Measurements from ENCODE around the gene SP2. TPM values are rescaled to one million over a fixed set of nuclear protein-coding genes. Genes with fewer than 3 reads are reported as not detected.

Gene SP2
- total and polyA plus RNA-seq, 2 of the 13 experiments (the other 11 are each of a cell fraction or from before 2014, with no cell fraction given), result 1.4 to 4.8 TPM

DNA sequence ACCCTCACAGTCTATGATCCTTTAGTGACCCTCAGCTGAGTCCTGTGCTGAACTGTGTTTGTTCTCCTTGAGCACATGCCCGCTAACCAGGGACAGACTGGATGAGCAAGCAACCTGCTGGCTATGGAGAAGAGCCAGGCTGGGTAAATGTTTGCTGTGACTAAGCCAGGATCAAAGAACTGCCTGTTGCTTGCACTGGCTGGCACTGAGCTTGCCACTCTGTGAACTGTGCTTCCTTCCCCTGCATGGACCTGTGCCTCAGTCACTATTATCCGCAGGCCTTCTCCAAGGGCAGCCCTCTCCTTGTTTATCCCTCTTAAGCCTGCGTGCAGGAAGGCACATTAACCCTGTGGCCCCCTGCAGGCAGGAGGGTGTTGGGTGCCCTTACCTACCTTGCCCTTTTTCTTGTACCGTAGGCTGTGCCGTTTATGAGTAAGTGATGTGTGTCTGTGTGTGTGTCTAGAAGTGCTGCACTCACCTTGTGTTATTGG is 52.7 kb downstream of the SP2 start (continued):
- TF ChIP-seq, protein P1, sequence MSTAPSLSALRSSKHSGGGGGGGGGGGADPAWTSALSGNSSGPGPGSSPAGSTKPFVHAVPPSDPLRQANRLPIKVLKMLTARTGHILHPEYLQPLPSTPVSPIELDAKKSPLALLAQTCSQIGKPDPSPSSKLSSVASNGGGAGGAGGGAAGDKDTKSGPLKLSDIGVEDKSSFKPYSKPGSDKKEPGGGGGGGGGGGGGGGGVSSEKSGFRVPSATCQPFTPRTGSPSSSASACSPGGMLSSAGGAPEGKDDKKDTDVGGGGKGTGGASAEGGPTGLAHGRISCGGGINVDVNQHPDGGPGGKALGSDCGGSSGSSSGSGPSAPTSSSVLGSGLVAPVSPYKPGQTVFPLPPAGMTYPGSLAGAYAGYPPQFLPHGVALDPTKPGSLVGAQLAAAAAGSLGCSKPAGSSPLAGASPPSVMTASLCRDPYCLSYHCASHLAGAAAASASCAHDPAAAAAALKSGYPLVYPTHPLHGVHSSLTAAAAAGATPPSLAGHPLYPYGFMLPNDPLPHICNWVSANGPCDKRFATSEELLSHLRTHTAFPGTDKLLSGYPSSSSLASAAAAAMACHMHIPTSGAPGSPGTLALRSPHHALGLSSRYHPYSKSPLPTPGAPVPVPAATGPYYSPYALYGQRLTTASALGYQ (CRISPR knock-in tag; IDR thresholded peaks at IDR 0.05), result no peak
- no peak; the same call in 1 of the 2 replicates for TF ChIP-seq NR2F6 (IDR thresholded peaks at IDR 0.05)
- peak; percentile 61; the same call in 1 of the 2 replicates for TF ChIP-seq NR2F6 (CRISPR knock-in tag; IDR thresholded peaks at IDR 0.05)
- no peak; the same call in 1 of the 2 replicates for TF ChIP-seq MEF2D (CRISPR knock-in tag; IDR thresholded peaks at IDR 0.05)
- TF ChIP-seq RCOR2 (CRISPR knock-in tag; IDR thresholded peaks at IDR 0.05), result peak; percentile 15; the same call in 1 of the 2 replicates
- 0 out of 2 replicates have a peak, but pooled peaks have one; percentile 20 for TF ChIP-seq ZNF572 (CRISPR knock-in tag; IDR thresholded peaks at IDR 0.05)
- TF ChIP-seq TBX2 (CRISPR knock-in tag; IDR thresholded peaks at IDR 0.05; ENCODE audit: borderline replicate concordance), result peak; percentile 8; the same call in 1 of the 2 replicates
- peak; percentile 2; the same call in 1 of the 2 replicates for TF ChIP-seq ZNF563 (CRISPR knock-in tag; IDR thresholded peaks at IDR 0.05)
- TF ChIP-seq STAT5B (CRISPR knock-in tag; IDR thresholded peaks at IDR 0.05), result no peak
- peak; percentile 82 for TF ChIP-seq SAP130 (CRISPR knock-in tag; IDR thresholded peaks at IDR 0.05; ENCODE audit: low read depth)
- TF ChIP-seq SP5 (CRISPR knock-in tag; IDR thresholded peaks at IDR 0.05; ENCODE audit: borderline replicate concordance, low read depth), result 0 out of 2 replicates have a peak, but pooled peaks have one; percentile 8
- TF ChIP-seq NFKBIZ (CRISPR knock-in tag; IDR thresholded peaks at IDR 0.05), result peak; percentile 69; the same call in 1 of the 2 replicates
- 0 out of 2 replicates have a peak, but pooled peaks have one; percentile 8 for TF ChIP-seq NFYB (CRISPR knock-in tag; IDR thresholded peaks at IDR 0.05)
- TF ChIP-seq, protein P2, sequence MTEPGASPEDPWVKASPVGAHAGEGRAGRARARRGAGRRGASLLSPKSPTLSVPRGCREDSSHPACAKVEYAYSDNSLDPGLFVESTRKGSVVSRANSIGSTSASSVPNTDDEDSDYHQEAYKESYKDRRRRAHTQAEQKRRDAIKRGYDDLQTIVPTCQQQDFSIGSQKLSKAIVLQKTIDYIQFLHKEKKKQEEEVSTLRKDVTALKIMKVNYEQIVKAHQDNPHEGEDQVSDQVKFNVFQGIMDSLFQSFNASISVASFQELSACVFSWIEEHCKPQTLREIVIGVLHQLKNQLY (CRISPR knock-in tag; IDR thresholded peaks at IDR 0.05), result peak; percentile 58; the same call in 1 of the 2 replicates
- TF ChIP-seq ZNF609 (CRISPR knock-in tag; IDR thresholded peaks at IDR 0.05; ENCODE audit: borderline replicate concordance), result peak; percentile 79
- TF ChIP-seq ETV5 (CRISPR knock-in tag; IDR thresholded peaks at IDR 0.05; ENCODE audit: borderline replicate concordance), result peak; percentile 67; the same call in 1 of the 2 replicates
- TF ChIP-seq, protein P3, sequence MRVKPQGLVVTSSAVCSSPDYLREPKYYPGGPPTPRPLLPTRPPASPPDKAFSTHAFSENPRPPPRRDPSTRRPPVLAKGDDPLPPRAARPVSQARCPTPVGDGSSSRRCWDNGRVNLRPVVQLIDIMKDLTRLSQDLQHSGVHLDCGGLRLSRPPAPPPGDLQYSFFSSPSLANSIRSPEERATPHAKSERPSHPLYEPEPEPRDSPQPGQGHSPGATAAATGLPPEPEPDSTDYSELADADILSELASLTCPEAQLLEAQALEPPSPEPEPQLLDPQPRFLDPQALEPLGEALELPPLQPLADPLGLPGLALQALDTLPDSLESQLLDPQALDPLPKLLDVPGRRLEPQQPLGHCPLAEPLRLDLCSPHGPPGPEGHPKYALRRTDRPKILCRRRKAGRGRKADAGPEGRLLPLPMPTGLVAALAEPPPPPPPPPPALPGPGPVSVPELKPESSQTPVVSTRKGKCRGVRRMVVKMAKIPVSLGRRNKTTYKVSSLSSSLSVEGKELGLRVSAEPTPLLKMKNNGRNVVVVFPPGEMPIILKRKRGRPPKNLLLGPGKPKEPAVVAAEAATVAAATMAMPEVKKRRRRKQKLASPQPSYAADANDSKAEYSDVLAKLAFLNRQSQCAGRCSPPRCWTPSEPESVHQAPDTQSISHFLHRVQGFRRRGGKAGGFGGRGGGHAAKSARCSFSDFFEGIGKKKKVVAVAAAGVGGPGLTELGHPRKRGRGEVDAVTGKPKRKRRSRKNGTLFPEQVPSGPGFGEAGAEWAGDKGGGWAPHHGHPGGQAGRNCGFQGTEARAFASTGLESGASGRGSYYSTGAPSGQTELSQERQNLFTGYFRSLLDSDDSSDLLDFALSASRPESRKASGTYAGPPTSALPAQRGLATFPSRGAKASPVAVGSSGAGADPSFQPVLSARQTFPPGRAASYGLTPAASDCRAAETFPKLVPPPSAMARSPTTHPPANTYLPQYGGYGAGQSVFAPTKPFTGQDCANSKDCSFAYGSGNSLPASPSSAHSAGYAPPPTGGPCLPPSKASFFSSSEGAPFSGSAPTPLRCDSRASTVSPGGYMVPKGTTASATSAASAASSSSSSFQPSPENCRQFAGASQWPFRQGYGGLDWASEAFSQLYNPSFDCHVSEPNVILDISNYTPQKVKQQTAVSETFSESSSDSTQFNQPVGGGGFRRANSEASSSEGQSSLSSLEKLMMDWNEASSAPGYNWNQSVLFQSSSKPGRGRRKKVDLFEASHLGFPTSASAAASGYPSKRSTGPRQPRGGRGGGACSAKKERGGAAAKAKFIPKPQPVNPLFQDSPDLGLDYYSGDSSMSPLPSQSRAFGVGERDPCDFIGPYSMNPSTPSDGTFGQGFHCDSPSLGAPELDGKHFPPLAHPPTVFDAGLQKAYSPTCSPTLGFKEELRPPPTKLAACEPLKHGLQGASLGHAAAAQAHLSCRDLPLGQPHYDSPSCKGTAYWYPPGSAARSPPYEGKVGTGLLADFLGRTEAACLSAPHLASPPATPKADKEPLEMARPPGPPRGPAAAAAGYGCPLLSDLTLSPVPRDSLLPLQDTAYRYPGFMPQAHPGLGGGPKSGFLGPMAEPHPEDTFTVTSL (CRISPR knock-in tag; IDR thresholded peaks at IDR 0.05; ENCODE audit: borderline replicate concordance), result peak; percentile 68; the same call in 1 of the 2 replicates

Data from HepG2 (cell line).